Gastrocnemius medialis (tissue), 4 donors: ENCODE measurements around the gene LUZP2. TPM values are rescaled to one million over a fixed set of nuclear protein-coding genes. Genes with fewer than 3 reads are reported as not detected.

Source experiments
- ATAC-seq, 2 donors: fragments of 150-250 bp; one replicate each; pipeline ENCODE4 v1.9.1; 2016
- DNase-seq, 2 donors: peaks; one replicate each; pipeline ENCODE4 v3.0.0-alpha.2; 2019
- H3K27ac ChIP-seq, 4 donors: fragments of 200-600 bp; sonication (generic); 1 replicate in 1 of 4; 2 replicates in 3 of 4; pipeline ENCODE4 v1.5.1; 2016 to 2018; ENCODE audit warnings: mild to moderate bottlenecking in 2 of 4, moderate library complexity in 1 of 4
- H3K27me3 ChIP-seq, 3 donors: fragments of 200-600 bp; sonication (generic) in 2 of 3; 1 replicate in 1 of 3; 2 replicates in 2 of 3; pipeline versions ENCODE4 v1.5.1 to v1.6.0; 2016 to 2019; ENCODE audit warnings: mild to moderate bottlenecking in 1 of 3, moderate library complexity in 1 of 3
- H3K36me3 ChIP-seq, 2 donors: fragments of 200-600 bp; sonication (generic) in 1 of 2; one replicate each; pipeline ENCODE4 v1.5.1; 2017 to 2018
- H3K4me1 ChIP-seq, 2 donors: fragments of 200-600 bp; sonication (generic) in 1 of 2; one replicate each; pipeline ENCODE4 v1.5.1; 2016 to 2017; ENCODE audit warnings: mild to moderate bottlenecking in 2 of 2
- H3K4me3 ChIP-seq, 4 donors: fragments of 200-600 bp; sonication (generic) in 3 of 4; 1 replicate in 1 of 4; 2 replicates in 3 of 4; pipeline ENCODE4 v1.5.1; 2016 to 2019; ENCODE audit warnings: mild to moderate bottlenecking in 2 of 4
- H3K9me3 ChIP-seq, 3 donors: fragments of 200-600 bp; sonication (generic) in 2 of 3; 1 replicate in 1 of 3; 2 replicates in 2 of 3; pipeline ENCODE4 v1.5.1; 2016 to 2019
- CTCF ChIP-seq, 5 experiments: fragments of 450-650 bp in 3 of 5; fragments of 200-600 bp in 2 of 5; sonication (generic) in 2 of 5; IDR thresholded peaks in 4 of 5; conservative IDR thresholded peaks in 1 of 5; 1 replicate in 4 of 5; 2 replicates in 1 of 5; pipeline ENCODE4 v1.5.1; 2016 to 2019; ENCODE audit warnings: antibody characterized with exemption in 5 of 5, mild to moderate bottlenecking in 3 of 5, moderate library complexity in 3 of 5
- POLR2A ChIP-seq, 2 donors: fragments of 450-650 bp; IDR thresholded peaks; one replicate each; pipeline ENCODE4 v1.6.1; 2017; ENCODE audit warnings: antibody characterized with exemption in 2 of 2, mild to moderate bottlenecking in 2 of 2, moderate library complexity in 2 of 2
- in situ Hi-C, 4 donors: fragments of 200-750 bp; cut with MboI; loops; one replicate each; pipeline versions ENCODE4 v1.15.0 to v1.8.0; 2017; ENCODE audit warnings: low sequenced_read_pairs in 4 of 4
- intact Hi-C: fragments of 100-400 bp; cut with DNase I; formaldehyde crosslinking; loops from one replicate; pipeline ENCODE4 v1.15.1; 2023; ENCODE audit warnings: low total_unique reads
- total RNA-seq, 4 donors: library from RNA; depleted of rRNA; stranded (reverse); fragments of >200 nt; gene quantifications; one replicate each; pipeline versions ENCODE4 v1.1.0 to v1.2.3, GENCODE V29; 2016

LUZP2 gene
- total RNA-seq, 4 donors from 2014 or later: not detected

GRCh38 chr11:24572376-24572775, 75.5 kb downstream of the LUZP2 start:
- Histone ChIP-seq H3K36me3 (no peaks in the 10 kb centered on the region), H3K9me3 (no peaks in the 10 kb centered on the region), H3K27ac (no peak overlapping the region), H3K4me1 (no peaks in the 10 kb centered on the region), H3K4me3 (no peak overlapping the region), H3K27me3 (no peaks in the 10 kb centered on the region)
- intact Hi-C loops: no loop called here
- no peak for DNase-seq
- TF ChIP-seq POLR2A (IDR thresholded peaks at IDR 0.05): no peak
- no peak for TF ChIP-seq CTCF (IDR thresholded peaks at IDR 0.05 in 4 of 5, conservative IDR thresholded peaks at IDR 0.05 in 1 of 5)
- in situ Hi-C loops: no loop called here
- no peak for ATAC-seq

GRCh38 chr11:24574461-24574860, 77.6 kb downstream of the LUZP2 start:
- TF ChIP-seq POLR2A (IDR thresholded peaks at IDR 0.05) (no peak), CTCF (IDR thresholded peaks at IDR 0.05 in 4 of 5, conservative IDR thresholded peaks at IDR 0.05 in 1 of 5) (no peak)
- in situ Hi-C loops (no loop called here), intact Hi-C loops (no loop called here)
- H3K4me1 ChIP-seq: no peaks in the 10 kb centered on the region
- H3K36me3 ChIP-seq: no peaks in the 10 kb centered on the region
- H3K27me3 ChIP-seq: no peaks in the 10 kb centered on the region
- H3K4me3 ChIP-seq: no peak overlapping the region
- H3K27ac ChIP-seq: no peak overlapping the region
- ATAC-seq (no peak), DNase-seq (no peak)
- no peaks in the 10 kb centered on the region for H3K9me3 ChIP-seq

GRCh38 chr11:24575392-24575791, 78.5 kb downstream of the LUZP2 start:
- in situ Hi-C loops: no loop called here
- Histone ChIP-seq H3K4me1 (no peaks in the 10 kb centered on the region), H3K9me3 (no peaks in the 10 kb centered on the region), H3K27ac (no peak overlapping the region), H3K27me3 (no peaks in the 10 kb centered on the region), H3K4me3 (no peak overlapping the region), H3K36me3 (no peaks in the 10 kb centered on the region)
- ATAC-seq (no peak), DNase-seq (no peak)
- TF ChIP-seq CTCF (IDR thresholded peaks at IDR 0.05 in 4 of 5, conservative IDR thresholded peaks at IDR 0.05 in 1 of 5): no peak
- TF ChIP-seq POLR2A (IDR thresholded peaks at IDR 0.05): no peak
- intact Hi-C loops: no loop called here

DNA sequence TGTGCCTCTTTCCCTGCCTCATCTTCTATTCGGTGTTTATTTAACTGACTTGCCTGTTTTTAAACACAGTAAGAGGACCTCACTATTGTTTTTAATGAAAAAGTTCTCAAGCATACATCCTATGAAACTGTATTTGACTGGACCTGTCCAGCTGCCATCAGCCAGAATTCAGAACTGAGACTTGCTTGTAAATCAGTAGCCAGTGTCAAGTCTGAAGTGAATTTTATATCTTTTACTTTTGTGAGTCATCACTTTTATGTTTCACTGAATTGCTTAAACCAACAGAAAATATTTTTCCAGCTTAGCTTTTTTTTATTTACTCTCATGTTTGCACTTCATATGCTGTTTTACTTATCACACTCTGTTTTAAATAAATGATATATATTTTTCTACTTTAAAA, 88.3 kb downstream of the LUZP2 start:
- Histone ChIP-seq H3K27ac (no peak overlapping the region), H3K36me3 (no peaks in the 10 kb centered on the region), H3K4me3 (no peak overlapping the region), H3K4me1 (no peaks in the 10 kb centered on the region), H3K27me3 (no peaks in the 10 kb centered on the region), H3K9me3 (no peaks in the 10 kb centered on the region)
- DNase-seq: no peak
- TF ChIP-seq CTCF (IDR thresholded peaks at IDR 0.05 in 4 of 5, conservative IDR thresholded peaks at IDR 0.05 in 1 of 5) (no peak), POLR2A (IDR thresholded peaks at IDR 0.05) (no peak)
- in situ Hi-C loops (no loop called here), intact Hi-C loops (no loop called here)
- no peak for ATAC-seq

DNA sequence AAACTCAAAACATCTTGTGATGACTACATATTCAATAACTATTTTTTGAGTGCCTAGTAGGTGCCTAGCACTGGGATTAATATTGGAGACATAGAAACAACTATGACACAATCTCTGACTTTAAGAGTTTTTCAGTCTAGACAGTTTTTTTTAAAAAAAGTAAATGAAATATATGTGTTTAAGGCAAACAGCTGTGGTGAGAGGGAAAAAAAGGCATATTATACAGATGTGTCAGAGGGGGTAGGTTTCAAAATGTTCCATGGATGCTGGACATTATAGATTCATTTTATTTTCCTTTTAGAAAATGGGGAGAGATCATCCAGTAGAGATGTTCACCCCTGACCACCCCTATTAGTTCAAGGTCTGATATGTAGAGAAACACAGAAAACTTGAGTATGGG, 90.8 kb downstream of the LUZP2 start:
- H3K27me3 ChIP-seq: no peaks in the 10 kb centered on the region
- no peaks in the 10 kb centered on the region for H3K9me3 ChIP-seq
- in situ Hi-C loops (no loop called here), intact Hi-C loops (no loop called here)
- TF ChIP-seq CTCF (IDR thresholded peaks at IDR 0.05 in 4 of 5, conservative IDR thresholded peaks at IDR 0.05 in 1 of 5): no peak
- TF ChIP-seq POLR2A (IDR thresholded peaks at IDR 0.05): no peak
- H3K4me3 ChIP-seq: no peak overlapping the region
- ATAC-seq (no peak), DNase-seq (no peak)
- no peaks in the 10 kb centered on the region for H3K4me1 ChIP-seq
- H3K36me3 ChIP-seq: no peaks in the 10 kb centered on the region
- H3K27ac ChIP-seq: no peak overlapping the region
